Keratinocyte (primary cell): ENCODE results near the gene INPP5A. TPM values are rescaled to one million over a fixed set of nuclear protein-coding genes. Genes with fewer than 3 reads are reported as not detected.

Experiments
- DNase-seq: peaks from one replicate; pipeline ENCODE4 v3.0.0-alpha.2; 2011; ENCODE audit warnings: low read depth, missing footprints, low spot score
- FAIRE-seq: peaks from 2 replicates; lab custom pipeline; 2011; peaks lifted over from hg19 to GRCh38; lab: Jason Lieb, UNC
- H2AFZ ChIP-seq: 2 replicates; pipeline ENCODE4 v1.6.0; 2012; ENCODE audit warnings: low read length, control low read depth, inconsistent platforms; ENCODE audit not compliant: control insufficient read depth
- H3K27ac ChIP-seq: 2 replicates; pipeline ENCODE4 v1.5.1; 2011; ENCODE audit warnings: low read length; ENCODE audit not compliant: control insufficient read depth, insufficient read depth
- H3K27me3 ChIP-seq: 3 replicates; pipeline ENCODE4 v1.6.0; 2011; ENCODE audit warnings: low read length; ENCODE audit not compliant: control insufficient read depth, insufficient read depth; ENCODE audit errors: extremely low read depth
- H3K36me3 ChIP-seq, 2 experiments: 2 replicates in 1 of 2; 3 replicates in 1 of 2; pipeline ENCODE4 v1.5.1; 2011; ENCODE audit warnings: low read length in 2 of 2, mild to moderate bottlenecking in 1 of 2; ENCODE audit not compliant: control insufficient read depth in 2 of 2, insufficient read depth in 2 of 2; ENCODE audit errors: extremely low read depth in 1 of 2
- H3K4me1 ChIP-seq: 3 replicates; pipeline ENCODE4 v1.5.1; 2011; ENCODE audit warnings: low read length; ENCODE audit not compliant: control insufficient read depth, insufficient read depth; ENCODE audit errors: extremely low read depth
- H3K4me2 ChIP-seq: 3 replicates; pipeline ENCODE4 v1.6.0; 2011; ENCODE audit warnings: low read depth, low read length; ENCODE audit not compliant: control insufficient read depth, insufficient read depth; ENCODE audit errors: extremely low read depth
- H3K4me3 ChIP-seq, 3 experiments: fragments of 200-600 bp in 1 of 3; sonication (generic) in 1 of 3; 2 replicates in 2 of 3; 3 replicates in 1 of 3; pipeline ENCODE4 v1.5.1; 2011 to 2016; ENCODE audit warnings: low read length in 3 of 3, mild to moderate bottlenecking in 3 of 3, control low read depth in 2 of 3, inconsistent platforms in 1 of 3, low read depth in 1 of 3, mixed read lengths in 1 of 3, mixed run types in 1 of 3, moderate library complexity in 1 of 3; ENCODE audit not compliant: control insufficient read depth in 2 of 3, insufficient read depth in 2 of 3; ENCODE audit errors: extremely low read depth in 1 of 3
- H3K79me2 ChIP-seq: 2 replicates; pipeline ENCODE4 v1.6.0; 2012; ENCODE audit warnings: low read length; ENCODE audit not compliant: control insufficient read depth, insufficient read depth
- H3K9ac ChIP-seq: 3 replicates; pipeline ENCODE4 v1.6.0; 2011; ENCODE audit warnings: low read length; ENCODE audit not compliant: control insufficient read depth, insufficient read depth; ENCODE audit errors: extremely low read depth
- H3K9me1 ChIP-seq: 3 replicates; pipeline ENCODE4 v1.6.0; 2011; ENCODE audit warnings: low read length; ENCODE audit not compliant: control insufficient read depth, insufficient read depth; ENCODE audit errors: extremely low read depth
- H3K9me3 ChIP-seq: 2 replicates; pipeline ENCODE4 v1.5.1; 2012; ENCODE audit warnings: low read depth, low read length; ENCODE audit not compliant: control insufficient read depth
- H4K20me1 ChIP-seq: 3 replicates; pipeline ENCODE4 v1.6.0; 2011; ENCODE audit warnings: low read length; ENCODE audit not compliant: control insufficient read depth, insufficient read depth; ENCODE audit errors: extremely low read depth
- EZH2 ChIP-seq: IDR thresholded peaks from one replicate; pipeline ENCODE4 v1.6.1; 2012; ENCODE audit warnings: inconsistent platforms, mild to moderate bottlenecking, low read length, moderate library complexity
- dilution Hi-C: fragments of 300-500 bp; cut with MboI; formaldehyde crosslinking; loops from one replicate; pipeline ENCODE4 v1.7.0; 2020; ENCODE audit warnings: low sequenced_read_pairs; ENCODE audit not compliant: extremely low pct_ligation_motif_present
- polyA plus RNA-seq, 5 experiments: library from polyadenylated mRNA; depleted of rRNA in 3 of 5; stranded (reverse) in 3 of 5; stranded (forward) in 1 of 5; unstranded in 1 of 5; fragments of >200 nt; gene quantifications; 1 replicate in 1 of 5; 2 replicates in 3 of 5; 3 replicates in 1 of 5; pipeline versions ENCODE4 v1.2.1 to v1.2.3, GENCODE V29; 2011 to 2012; ENCODE audit warnings: missing spikeins in 2 of 5, low read depth in 1 of 5, low replicate concordance in 1 of 5
- TF ChIP-seq, protein P1 (sequence below), 3 experiments: IDR thresholded peaks in 1 of 3; conservative IDR thresholded peaks in 1 of 3; optimal IDR thresholded peaks in 1 of 3; 2 replicates in 2 of 3; 3 replicates in 1 of 3; pipeline versions ENCODE3 to v1.5.1; 2011; ENCODE audit warnings: low read length in 3 of 3, mild to moderate bottlenecking in 3 of 3, moderate library complexity in 2 of 3, control low read depth in 1 of 3, inconsistent platforms in 1 of 3; ENCODE audit not compliant: insufficient read depth in 2 of 3; ENCODE audit errors: extremely low read depth in 1 of 3

The INPP5A gene
- polyA plus RNA-seq, 1 donor (not counting 4 experiments of a cell fraction or from before 2014, with no cell fraction given): 11.2 TPM

DNA sequence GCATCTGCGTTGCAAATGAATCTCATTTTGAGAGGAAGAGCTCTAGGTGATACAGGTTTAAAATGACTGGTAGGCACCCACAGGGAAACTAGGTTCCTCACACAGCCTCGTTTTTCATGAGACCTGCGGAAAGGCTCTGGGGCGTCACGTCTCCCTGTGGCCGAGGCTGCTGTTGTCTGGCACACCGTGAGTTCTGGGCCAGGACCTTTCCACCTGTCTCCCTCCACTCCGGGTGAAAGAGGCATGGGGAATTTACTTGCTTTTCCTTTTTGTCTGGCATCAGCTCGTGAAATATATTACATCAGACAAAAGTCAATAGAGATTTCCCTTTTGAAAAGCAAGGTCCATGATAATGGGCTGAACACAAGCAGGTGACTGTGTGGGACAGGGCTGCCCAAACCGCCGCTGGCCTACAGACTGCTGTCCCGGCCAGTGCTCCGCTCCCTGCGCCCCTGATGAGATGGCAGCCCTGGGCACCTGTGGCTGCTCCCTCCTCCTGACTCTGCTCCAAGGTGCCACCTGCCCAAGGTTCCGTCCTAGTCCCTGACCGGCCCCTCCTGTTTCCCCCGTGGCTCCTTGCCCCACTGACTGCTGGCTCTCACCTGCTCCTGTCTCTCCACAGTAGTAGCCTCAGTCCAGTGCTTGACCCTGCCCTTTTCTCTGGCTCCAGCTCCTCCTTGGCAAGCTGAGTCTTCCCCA, 138.8 kb downstream of the INPP5A start:
- no peaks in the 10 kb centered on the region for H3K36me3 ChIP-seq
- H3K9me1 ChIP-seq: no peaks in the 10 kb centered on the region
- H3K79me2 ChIP-seq: no peaks in the 10 kb centered on the region
- H3K27ac ChIP-seq: no peak overlapping the region
- TF ChIP-seq, protein P1, sequence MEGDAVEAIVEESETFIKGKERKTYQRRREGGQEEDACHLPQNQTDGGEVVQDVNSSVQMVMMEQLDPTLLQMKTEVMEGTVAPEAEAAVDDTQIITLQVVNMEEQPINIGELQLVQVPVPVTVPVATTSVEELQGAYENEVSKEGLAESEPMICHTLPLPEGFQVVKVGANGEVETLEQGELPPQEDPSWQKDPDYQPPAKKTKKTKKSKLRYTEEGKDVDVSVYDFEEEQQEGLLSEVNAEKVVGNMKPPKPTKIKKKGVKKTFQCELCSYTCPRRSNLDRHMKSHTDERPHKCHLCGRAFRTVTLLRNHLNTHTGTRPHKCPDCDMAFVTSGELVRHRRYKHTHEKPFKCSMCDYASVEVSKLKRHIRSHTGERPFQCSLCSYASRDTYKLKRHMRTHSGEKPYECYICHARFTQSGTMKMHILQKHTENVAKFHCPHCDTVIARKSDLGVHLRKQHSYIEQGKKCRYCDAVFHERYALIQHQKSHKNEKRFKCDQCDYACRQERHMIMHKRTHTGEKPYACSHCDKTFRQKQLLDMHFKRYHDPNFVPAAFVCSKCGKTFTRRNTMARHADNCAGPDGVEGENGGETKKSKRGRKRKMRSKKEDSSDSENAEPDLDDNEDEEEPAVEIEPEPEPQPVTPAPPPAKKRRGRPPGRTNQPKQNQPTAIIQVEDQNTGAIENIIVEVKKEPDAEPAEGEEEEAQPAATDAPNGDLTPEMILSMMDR (optimal IDR thresholded peaks at IDR 0.05 in 1 of 3, IDR thresholded peaks at IDR 0.05 in 1 of 3, conservative IDR thresholded peaks at IDR 0.05 in 1 of 3; ENCODE audit: extremely low read depth in 1 of 3, insufficient read depth in 2 of 3, low read length in 3 of 3): no peak
- TF ChIP-seq EZH2: no peak
- no peaks in the 10 kb centered on the region for H3K4me1 ChIP-seq
- no peaks in the 10 kb centered on the region for H3K9me3 ChIP-seq
- no peak overlapping the region for H3K4me2 ChIP-seq
- no peaks in the 10 kb centered on the region for H3K27me3 ChIP-seq
- no peak overlapping the region for H3K9ac ChIP-seq
- no peaks in the 10 kb centered on the region for H4K20me1 ChIP-seq
- dilution Hi-C loops: no loop called here
- DNase-seq: no peak
- H2AFZ ChIP-seq: no peak overlapping the region
- H3K4me3 ChIP-seq: no peak overlapping the region
- FAIRE-seq: no peak

DNA sequence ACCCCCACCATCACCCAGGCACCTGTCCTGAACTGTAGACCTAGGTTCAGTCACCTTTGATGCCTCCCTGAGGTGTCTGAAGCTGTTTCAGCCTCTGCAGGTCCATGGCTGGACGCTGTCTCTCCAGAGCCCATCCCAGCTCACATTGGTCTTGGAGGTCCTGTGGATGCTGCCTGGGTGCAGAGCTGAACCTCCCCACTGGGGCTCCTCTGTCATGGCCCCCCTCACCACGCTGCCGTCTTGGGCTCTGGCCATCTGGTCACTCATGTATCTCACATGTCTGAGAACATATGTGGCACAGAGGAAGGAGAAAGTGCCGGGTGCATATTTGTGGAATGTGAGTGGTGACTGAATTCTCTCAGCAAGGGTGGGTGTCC, 139.5 kb downstream of the INPP5A start:
- Histone ChIP-seq H4K20me1 (no peaks in the 10 kb centered on the region), H3K9ac (no peak overlapping the region), H3K4me2 (no peak overlapping the region), H2AFZ (no peak overlapping the region), H3K36me3 (no peaks in the 10 kb centered on the region), H3K4me3 (no peak overlapping the region), H3K27ac (no peak overlapping the region), H3K9me3 (no peaks in the 10 kb centered on the region), H3K27me3 (no peaks in the 10 kb centered on the region), H3K9me1 (no peaks in the 10 kb centered on the region), H3K79me2 (no peaks in the 10 kb centered on the region), H3K4me1 (no peaks in the 10 kb centered on the region)
- TF ChIP-seq, protein P1 (optimal IDR thresholded peaks at IDR 0.05 in 1 of 3, IDR thresholded peaks at IDR 0.05 in 1 of 3, conservative IDR thresholded peaks at IDR 0.05 in 1 of 3; ENCODE audit: extremely low read depth in 1 of 3, insufficient read depth in 2 of 3, low read length in 3 of 3): no peak
- no peak for TF ChIP-seq EZH2
- FAIRE-seq: no peak
- DNase-seq: no peak
- dilution Hi-C loops: no loop called here
